Measurements from ENCODE around the gene GBP2. TPM values are rescaled to one million over a fixed set of nuclear protein-coding genes. Genes with fewer than 3 reads are reported as not detected.

Gene GBP2
- total and polyA plus RNA-seq, 2 of the 4 experiments (the other 2 are of a cell fraction), result 8.2 to 17.7 TPM

GRCh38 chr1:89063094-89063493, 62.8 kb downstream of the GBP2 start:
- H3K9me1 ChIP-seq (ENCODE audit: insufficient read depth, low read length), result peaks cover 3% of the 10 kb centered on the region; the same call in 1 of the 2 replicates
- H2AK5ac ChIP-seq (ENCODE audit: low read depth, low read length), result no peak overlapping the region
- H2BK120ac ChIP-seq (ENCODE audit: low read depth, low read length), result no peak overlapping the region
- POLR2A ChIA-PET (ENCODE audit: unreplicated experiment), result no interaction called here
- H3K4me2 ChIP-seq (ENCODE audit: low read depth, low read length), result peak overlapping the region; percentile 99
- H4K5ac ChIP-seq (ENCODE audit: low read depth, low read length), result no peak overlapping the region
- peak overlapping the region; percentile 31; the same call in 1 of the 2 replicates for H3K14ac ChIP-seq (replicated peaks; ENCODE audit: low read depth, low read length)
- TF ChIP-seq RCOR1 (IDR thresholded peaks at IDR 0.05; ENCODE audit: insufficient replicate concordance, low read length), result no peak
- TF ChIP-seq NFE2L2 (IDR thresholded peaks at IDR 0.05; ENCODE audit: low read depth, low read length), result no peak
- no peak for TF ChIP-seq USF2 (IDR thresholded peaks at IDR 0.05; ENCODE audit: low read depth, low read length)
- TF ChIP-seq SMC3 (IDR thresholded peaks at IDR 0.05; ENCODE audit: low read depth, low read length), result no peak
- no peak for TF ChIP-seq RFX5 (IDR thresholded peaks at IDR 0.05; ENCODE audit: low read depth, low read length)
- TF ChIP-seq FOS (IDR thresholded peaks at IDR 0.05; ENCODE audit: low read depth, low read length), result no peak
- no peak for TF ChIP-seq RAD21 (IDR thresholded peaks at IDR 0.05; ENCODE audit: low read length)
- no peak for TF ChIP-seq MAFK (IDR thresholded peaks at IDR 0.05; ENCODE audit: low read depth, low read length)
- no peak for TF ChIP-seq CHD1 (IDR thresholded peaks at IDR 0.05; ENCODE audit: low read depth, low read length)
- TF ChIP-seq MXI1 (IDR thresholded peaks at IDR 0.05; ENCODE audit: borderline replicate concordance, low read depth, low read length), result no peak
- TF ChIP-seq POLR2A (IDR thresholded peaks at IDR 0.05; ENCODE audit: low read depth, low read length), result no peak
- TF ChIP-seq BHLHE40 (IDR thresholded peaks at IDR 0.05; ENCODE audit: low read depth, low read length), result no peak
- no peak for TF ChIP-seq CEBPB (IDR thresholded peaks at IDR 0.05; ENCODE audit: low read depth, low read length)
- TF ChIP-seq CTCF (conservative IDR thresholded peaks at IDR 0.05; ENCODE audit: low read depth, low read length), result no peak
- no peak for TF ChIP-seq MAZ (IDR thresholded peaks at IDR 0.05; ENCODE audit: borderline replicate concordance, low read depth, low read length)
- no peak for TF ChIP-seq ELK1 (IDR thresholded peaks at IDR 0.05; ENCODE audit: borderline replicate concordance, low read depth, low read length)
- H4K20me1 ChIP-seq (ENCODE audit: insufficient read depth, low read length), result no peaks in the 10 kb centered on the region
- no peak overlapping the region for H3K9ac ChIP-seq (ENCODE audit: low read depth, low read length)
- peak overlapping the region; percentile 23; the same call in 1 of the 2 replicates for H3K27ac ChIP-seq (ENCODE audit: insufficient read depth, low read length)
- H3K79me1 ChIP-seq (ENCODE audit: low read depth in 1 of 2, low read length in 2 of 2), result peaks cover 2 to 14% of the 10 kb centered on the region in 2 experiments; a peak in 2 of 4 replicates
- no TSS peak for BruUV-seq (replicated peaks)
- no peak overlapping the region for H2BK20ac ChIP-seq (ENCODE audit: low read depth, low read length)
- ATAC-seq (ENCODE audit: low read depth) (no peak), DNase-seq (no peak)
- no peak overlapping the region for H3K18ac ChIP-seq (ENCODE audit: low read depth, low read length)
- no peak overlapping the region for H4K8ac ChIP-seq (ENCODE audit: low read depth in 2 of 2, low read length in 2 of 2)
- H3K27me3 ChIP-seq (ENCODE audit: control insufficient read depth, insufficient read depth, low read length), result no peaks in the 10 kb centered on the region
- H3K9me3 ChIP-seq (ENCODE audit: control insufficient read depth, insufficient read depth, low read length), result no peaks in the 10 kb centered on the region
- in situ Hi-C loops (cut with MboI; ENCODE audit: low sequenced_read_pairs), result no loop called here
- peaks cover 16% of the 10 kb centered on the region for H3K36me3 ChIP-seq (ENCODE audit: control insufficient read depth, insufficient read depth, low read length)
- no peak overlapping the region for H3K56ac ChIP-seq (ENCODE audit: extremely low read depth, insufficient read depth, low read length)
- H2AK9ac ChIP-seq (replicated peaks; ENCODE audit: low read depth, low read length, poor library complexity), result no peak overlapping the region
- H3K4ac ChIP-seq (ENCODE audit: low read depth, low read length), result no peak overlapping the region
- no peak overlapping the region for H3K23ac ChIP-seq (ENCODE audit: low read depth, low read length)
- intact Hi-C loops (cut with micrococcal nuclease), result no loop called here
- H3K4me3 ChIP-seq (ENCODE audit: insufficient read depth, low read depth, low read length), result no peak overlapping the region
- peaks cover 5% of the 10 kb centered on the region for H3K4me1 ChIP-seq (ENCODE audit: control insufficient read depth, insufficient read depth, low read length)
- H2AFZ ChIP-seq (replicated peaks; ENCODE audit: low read length, poor library complexity), result no peak overlapping the region
- dilution Hi-C loops (cut with HindIII; ENCODE audit: low sequenced_read_pairs, unreplicated experiment), result no loop called here
- no peak overlapping the region for H2BK5ac ChIP-seq (ENCODE audit: low read depth, low read length, poor library complexity, severe bottlenecking)
- H2BK15ac ChIP-seq (ENCODE audit: low read depth, low read length), result no peak overlapping the region
- CTCF ChIA-PET, result interaction anchor here (0.7 kb wide), 1 partner anchor 28 kb away, joined by 3 read pairs; no protein-coding TSS in a partner anchor
- no peak overlapping the region for H4K91ac ChIP-seq (ENCODE audit: insufficient read depth, low read depth, low read length)
- WGBS, 2 experiments (ENCODE audit: extremely low coverage in 2 of 2, insufficient read length in 1 of 2), result no CpG with 5 or more reads among the region's 3 CpGs

Data from IMR-90 (cell line).